NB4 (cell line): Measurements from ENCODE around the gene TOP2A.

Experiments
- DNase-seq: peaks from one replicate; pipeline ENCODE4 v3.0.0; 2010; ENCODE audit warnings: low read depth
- H3K4me3 ChIP-seq: one replicate; pipeline ENCODE4 v1.5.1; 2011; ENCODE audit warnings: mild to moderate bottlenecking, low read depth, low read length, moderate library complexity
- CTCF ChIP-seq: IDR thresholded peaks from one replicate; pipeline ENCODE4 v1.5.1; 2012; ENCODE audit warnings: low read depth, low read length
- MAX ChIP-seq: IDR thresholded peaks from 2 replicates; pipeline ENCODE4 v1.6.1; 2011; ENCODE audit warnings: low read depth, low read length
- MYC ChIP-seq: IDR thresholded peaks from 2 replicates; pipeline ENCODE4 v1.6.1; 2011; ENCODE audit warnings: low read depth, low read length
- POLR2A ChIP-seq: IDR thresholded peaks from 2 replicates; pipeline ENCODE4 v1.6.1; 2011; ENCODE audit warnings: mild to moderate bottlenecking; ENCODE audit not compliant: insufficient read length; ENCODE audit errors: extremely low read depth

TOP2A gene

GRCh38 chr17:40364906-40365305 lies 52.8 kb downstream of the TOP2A start:
- no peak for TF ChIP-seq POLR2A
- no peak for TF ChIP-seq MAX
- TF ChIP-seq MYC, result no peak
- TF ChIP-seq CTCF, result no peak
- DNase-seq, result no peak
- no peak overlapping the region for H3K4me3 ChIP-seq

GRCh38 chr17:40364121-40364861 lies 53.4 kb downstream of the TOP2A start, which contains the start of gene GJD3:
TSS of gene GJD3 (minus strand) at chr17:40364737. CDS start at chr17:40363815, 922 bp downstream.
- no peak within 1 kb of the TSS for H3K4me3 ChIP-seq
- no peak for TF ChIP-seq MYC
- TF ChIP-seq CTCF, result no peak
- no peak for TF ChIP-seq MAX
- TF ChIP-seq POLR2A, result no peak
- DNase-seq, result no peak

- TF ChIP-seq POLR2A (no peak), MAX (no peak), CTCF (no peak), MYC (no peak)
- peak; percentile 56 for DNase-seq
- peak overlapping the region; percentile 44 for H3K4me3 ChIP-seq
Observed at GRCh38 chr17:40363111-40363827, 54.4 kb downstream of the TOP2A start.

GRCh38 chr17:40362696-40363110 lies 55.0 kb downstream of the TOP2A start:
- peak overlapping the region; percentile 40 for H3K4me3 ChIP-seq
- DNase-seq, result peak; percentile 90
- TF ChIP-seq CTCF, result peak; percentile 74
- no peak for TF ChIP-seq MYC
- TF ChIP-seq POLR2A, result peak; percentile 39
- peak; percentile 33; the same call in 1 of the 2 replicates for TF ChIP-seq MAX

GRCh38 chr17:40361925-40362695 lies 55.6 kb downstream of the TOP2A start:
- DNase-seq, result no peak
- H3K4me3 ChIP-seq, result peak overlapping the region; percentile 40
- TF ChIP-seq CTCF (no peak), POLR2A (no peak), MAX (no peak), MYC (no peak)
